Measurements from ENCODE around the gene CTDSP1. TPM values are rescaled to one million over a fixed set of nuclear protein-coding genes. Genes with fewer than 3 reads are reported as not detected.
A peak's percentile ranks its signal among the peaks of the same experiment; 100 is the strongest.

CTDSP1 gene
- polyA plus RNA-seq, 3 donors, result 46.4 to 258 (median 49.9) TPM

DNA sequence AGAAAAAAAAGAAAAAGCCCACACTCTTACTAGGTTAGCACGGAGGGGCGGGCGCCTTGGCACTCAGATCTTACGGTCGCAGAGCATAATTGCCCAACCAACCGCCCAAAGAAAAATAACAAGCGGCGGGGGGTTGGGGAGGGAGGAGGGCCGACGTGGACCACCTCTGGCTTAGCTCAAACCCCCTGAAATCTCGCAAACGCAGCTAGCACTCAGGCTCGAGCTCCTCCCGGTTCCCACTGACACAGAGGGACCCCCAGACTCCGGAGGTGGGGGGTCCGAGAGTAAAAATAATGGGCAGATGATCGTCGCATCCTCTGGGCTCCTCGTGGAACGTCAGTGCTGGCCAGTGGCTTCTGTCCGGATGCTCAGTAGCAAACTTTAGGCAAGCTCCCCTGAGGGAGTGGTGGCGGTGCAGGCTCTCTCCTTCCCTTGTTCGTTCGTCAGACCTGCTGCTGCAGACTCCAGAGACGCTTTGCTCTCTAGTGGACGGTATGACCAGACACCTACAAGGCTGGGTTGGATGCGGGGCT is 31.0 kb upstream of the CTDSP1 start:
- H3K4me1 Mint-ChIP-seq, result peaks cover 80% of the 10 kb centered on the region
- peak; percentile 55 to 67 (median 62) for DNase-seq
- H3K4me1 ChIP-seq (ENCODE audit: control insufficient read depth in 1 of 2, insufficient read depth in 2 of 2, low read length in 2 of 2), result peaks cover 90 to 91% of the 10 kb centered on the region in 2 donors
- no peak overlapping the region for H2AFZ ChIP-seq (ENCODE audit: insufficient read depth, low read depth, low read length, poor library complexity, severe bottlenecking)
- H3K9me3 Mint-ChIP-seq, result peaks cover 0 to 11% (median 4%) of the 10 kb centered on the region in 7 donors
- no peaks in the 10 kb centered on the region for H3K36me3 ChIP-seq (replicated peaks in 1 of 2; ENCODE audit: control insufficient read depth in 1 of 2, insufficient read depth in 2 of 2, low read length in 2 of 2)
- peak overlapping the region; percentile 92 for H3K9ac ChIP-seq (ENCODE audit: insufficient read depth, low read length, poor library complexity, severe bottlenecking)
- H3K27me3 ChIP-seq (ENCODE audit: control insufficient read depth in 2 of 2, insufficient read depth in 2 of 2, low read length in 2 of 2), result no peaks in the 10 kb centered on the region
- H3K4me3 ChIP-seq (replicated peaks in 1 of 3; ENCODE audit: low read depth in 2 of 3, low read length in 3 of 3), result peak overlapping the region; percentile 37 to 71 (median 44)
- 8% methylated on average over 15 of the region's 27 CpGs for WGBS (ENCODE audit: insufficient coverage)
- peak overlapping the region; percentile 90 for H3K4me2 ChIP-seq (replicated peaks; ENCODE audit: extremely low read depth, low read length, poor library complexity, severe bottlenecking)
- H3K36me3 Mint-ChIP-seq, result peaks cover 2 to 8% of the 10 kb centered on the region in 2 donors
- H3K79me2 ChIP-seq (ENCODE audit: insufficient read depth, low read length), result peaks cover 22% of the 10 kb centered on the region
- no peak for TF ChIP-seq CTCF (IDR thresholded peaks at IDR 0.05)
- intact Hi-C loops (cut with micrococcal nuclease), result loop anchor here in 1 of 2 donors (2.0 kb wide), 1 partner anchor 14 kb away; the partner anchor contains the start of gene SLC11A1
- H3K27ac ChIP-seq (ENCODE audit: low read depth in 1 of 2, low read length in 2 of 2), result peak overlapping the region; percentile 94 to 99
- H3K27me3 Mint-ChIP-seq (ENCODE audit: low read depth in 3 of 3), result peaks cover 0 to 1% (median 0%) of the 10 kb centered on the region in 3 donors
- H3K27ac Mint-ChIP-seq, result peak overlapping the region; percentile 100
- H4K20me1 ChIP-seq (ENCODE audit: insufficient read depth, low read length), result no peaks in the 10 kb centered on the region
- peaks cover 0 to 4% of the 10 kb centered on the region in 2 donors for H3K9me3 ChIP-seq (replicated peaks in 1 of 2; ENCODE audit: control insufficient read depth in 1 of 2, insufficient read depth in 1 of 2, low read length in 2 of 2)
- peak overlapping the region; percentile 89 to 93 for H3K4me3 Mint-ChIP-seq

- Mint-ChIP-seq H3K4me3 (peak overlapping the region; percentile 89 to 93), H3K36me3 (peaks cover 2 to 8% of the 10 kb centered on the region in 2 donors), H3K4me1 (peaks cover 74% of the 10 kb centered on the region), H3K27ac (peak overlapping the region; percentile 100), H3K9me3 (peaks cover 0 to 11% (median 4%) of the 10 kb centered on the region in 7 donors), H3K27me3 (ENCODE audit: low read depth in 3 of 3) (peaks cover 0 to 1% (median 0%) of the 10 kb centered on the region in 3 donors)
- Histone ChIP-seq H3K36me3 (replicated peaks in 1 of 2; ENCODE audit: control insufficient read depth in 1 of 2, insufficient read depth in 2 of 2, low read length in 2 of 2) (no peaks in the 10 kb centered on the region), H3K79me2 (ENCODE audit: insufficient read depth, low read length) (peaks cover 22% of the 10 kb centered on the region), H3K27ac (ENCODE audit: low read depth in 1 of 2, low read length in 2 of 2) (peak overlapping the region; percentile 94 to 99), H3K9me3 (replicated peaks in 1 of 2; ENCODE audit: control insufficient read depth in 1 of 2, insufficient read depth in 1 of 2, low read length in 2 of 2) (peaks cover 0 to 4% of the 10 kb centered on the region in 2 donors), H2AFZ (ENCODE audit: insufficient read depth, low read depth, low read length, poor library complexity, severe bottlenecking) (no peak overlapping the region), H3K4me3 (replicated peaks in 1 of 3; ENCODE audit: low read depth in 2 of 3, low read length in 3 of 3) (peak overlapping the region; percentile 37 to 71 (median 44)), H3K4me1 (ENCODE audit: control insufficient read depth in 1 of 2, insufficient read depth in 2 of 2, low read length in 2 of 2) (peaks cover 84 to 85% of the 10 kb centered on the region in 2 donors), H3K27me3 (ENCODE audit: control insufficient read depth in 2 of 2, insufficient read depth in 2 of 2, low read length in 2 of 2) (no peaks in the 10 kb centered on the region), H3K9ac (ENCODE audit: insufficient read depth, low read length, poor library complexity, severe bottlenecking) (peak overlapping the region; percentile 92), H3K4me2 (replicated peaks; ENCODE audit: extremely low read depth, low read length, poor library complexity, severe bottlenecking) (peak overlapping the region; percentile 90), H4K20me1 (ENCODE audit: insufficient read depth, low read length) (no peaks in the 10 kb centered on the region)
- 0% methylated on average over 1 of the region's 2 CpGs for WGBS (ENCODE audit: insufficient coverage)
- DNase-seq, result peak in 2 of 3 donors; percentile 41 to 62
- intact Hi-C loops (cut with micrococcal nuclease), result loop anchor here in 1 of 2 donors (2.0 kb wide), 1 partner anchor 13 kb away; the partner anchor contains the start of gene SLC11A1
- no peak for TF ChIP-seq CTCF (IDR thresholded peaks at IDR 0.05)
These were observed 30.3 kb upstream of the CTDSP1 start for GRCh38 chr2:218369330-218369729.
